K562 (cell line): ENCODE data around the gene RPL27.
"Not testable (repeated sequence)": the region's sequence is repeated elsewhere in the genome, so short reads cannot be mapped to it uniquely, and the experiment has no call there.

Source experiments
- CAMTA2 ChIP-seq: fragments of 250-450 bp; sonication (Bioruptor Pico); conservative IDR thresholded peaks from 2 replicates; pipeline ENCODE4 v1.5.1; 2022
- CTCF ChIP-seq, 3 experiments: IDR thresholded peaks in 2 of 3; conservative IDR thresholded peaks in 1 of 3; 2 replicates each; pipeline ENCODE4 v1.5.1; 2011 to 2012; ENCODE audit warnings: low read length in 3 of 3, mild to moderate bottlenecking in 3 of 3, control low read depth in 2 of 3, improper control_type of control experiment in 1 of 3, inconsistent platforms in 1 of 3, low read depth in 1 of 3, mixed read lengths in 1 of 3, moderate library complexity in 1 of 3; ENCODE audit not compliant: insufficient read depth in 2 of 3
- E2F8 ChIP-seq: fragments of 450-650 bp; IDR thresholded peaks from 2 replicates; pipeline ENCODE4 v1.7.1; 2018; ENCODE audit warnings: mild to moderate bottlenecking, low read depth; ENCODE audit not compliant: partially characterized antibody
- EHMT2 ChIP-seq: fragments of 450-650 bp; IDR thresholded peaks from 2 replicates; pipeline ENCODE4 v1.6.1; 2018; ENCODE audit warnings: antibody characterized with exemption
- ELF1 ChIP-seq: fragments of 200-800 bp; sonication (Bioruptor generic); IDR thresholded peaks from 2 replicates; pipeline ENCODE4 v1.6.1; 2016; ENCODE audit warnings: missing genetic modification characterization, missing compliant biosample characterization
- FOS ChIP-seq: IDR thresholded peaks from 3 replicates; pipeline ENCODE4 v1.6.1; 2011; ENCODE audit not compliant: insufficient read length; ENCODE audit errors: extremely low read depth
- ZBTB17 ChIP-seq: fragments of 450-650 bp; formaldehyde crosslinking; IDR thresholded peaks from 2 replicates; pipeline ENCODE4 v1.4.0; 2020; ENCODE audit warnings: mild to moderate bottlenecking
- ZNF384 ChIP-seq: IDR thresholded peaks from 2 replicates; pipeline ENCODE4 v1.6.1; 2012; ENCODE audit warnings: low read depth, low read length, improper control_type of control experiment

- TF ChIP-seq CAMTA2 (CRISPR knock-in tag); FOS; CTCF (IDR thresholded peaks at IDR 0.05 in 2 of 3, conservative IDR thresholded peaks at IDR 0.05 in 1 of 3; ENCODE audit: insufficient read depth in 2 of 3, low read depth in 1 of 3, low read length in 3 of 3); ZNF384; EHMT2; ZBTB17 (CRISPR knock-in tag); E2F8; ELF1: not testable (repeated sequence)
These were observed 2.7 kb downstream of the RPL27 start for GRCh38 chr17:43000894-43001293.
